IPS-18c (cell line): ENCODE data around the gene PLAGL1.

ENCODE experiments used
- H3K4me3 ChIP-seq: 2 replicates; pipeline ENCODE4 v1.7.0; 2013; ENCODE audit warnings: low read depth, mild to moderate bottlenecking, low read length, moderate library complexity; ENCODE audit not compliant: insufficient read depth
- H3K9me3 ChIP-seq: one replicate; pipeline ENCODE4 v1.6.1; 2013; ENCODE audit warnings: mild to moderate bottlenecking, low read length, moderate library complexity; ENCODE audit not compliant: control insufficient read depth, insufficient read depth

Gene PLAGL1

GRCh38 chr6:143974089-143974488, 34.0 kb downstream of the PLAGL1 start:
- Histone ChIP-seq H3K4me3 (no peak overlapping the region), H3K9me3 (no peaks in the 10 kb centered on the region)

DNA sequence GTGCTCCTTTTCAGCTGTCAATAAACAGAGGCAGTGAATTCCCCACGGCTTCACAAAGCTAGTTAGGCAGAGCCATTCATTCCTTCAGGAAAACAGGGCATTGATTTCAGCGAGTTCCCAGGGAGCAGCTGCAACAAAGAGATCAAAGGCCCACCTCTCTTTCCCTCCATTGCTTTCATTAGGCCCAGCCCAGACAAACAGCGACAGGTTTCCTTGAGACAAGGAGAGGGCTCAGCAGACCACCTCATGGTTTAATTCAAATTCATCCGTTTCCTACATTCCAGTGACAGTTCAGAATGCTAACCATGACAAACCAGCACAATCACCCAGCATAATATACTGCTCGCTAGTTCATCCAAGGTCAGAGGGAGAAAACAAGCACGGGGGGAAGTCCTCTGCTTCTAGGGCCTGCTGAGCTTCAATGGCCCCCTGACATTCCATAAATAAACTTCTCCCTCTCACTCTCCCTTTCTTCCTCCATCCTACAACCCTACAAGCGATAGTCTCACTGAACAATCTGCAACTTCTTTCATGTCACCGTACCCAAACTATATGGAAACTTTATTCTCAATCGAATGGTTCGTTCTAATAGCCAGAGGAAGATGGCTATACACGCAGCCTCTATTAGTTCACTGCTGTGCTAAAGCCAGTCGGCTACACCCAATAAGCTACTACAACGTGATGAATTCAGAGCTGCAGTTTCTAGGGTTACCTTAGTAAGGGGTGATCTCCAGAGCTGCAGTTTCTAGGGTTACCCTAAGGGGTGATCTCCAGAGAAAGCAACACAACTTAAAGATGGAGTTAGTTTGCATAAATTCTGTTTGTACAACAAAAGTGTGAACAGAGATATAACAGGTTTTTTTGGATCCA, 34.7 kb downstream of the PLAGL1 start:
- no peak overlapping the region for H3K4me3 ChIP-seq

DNA sequence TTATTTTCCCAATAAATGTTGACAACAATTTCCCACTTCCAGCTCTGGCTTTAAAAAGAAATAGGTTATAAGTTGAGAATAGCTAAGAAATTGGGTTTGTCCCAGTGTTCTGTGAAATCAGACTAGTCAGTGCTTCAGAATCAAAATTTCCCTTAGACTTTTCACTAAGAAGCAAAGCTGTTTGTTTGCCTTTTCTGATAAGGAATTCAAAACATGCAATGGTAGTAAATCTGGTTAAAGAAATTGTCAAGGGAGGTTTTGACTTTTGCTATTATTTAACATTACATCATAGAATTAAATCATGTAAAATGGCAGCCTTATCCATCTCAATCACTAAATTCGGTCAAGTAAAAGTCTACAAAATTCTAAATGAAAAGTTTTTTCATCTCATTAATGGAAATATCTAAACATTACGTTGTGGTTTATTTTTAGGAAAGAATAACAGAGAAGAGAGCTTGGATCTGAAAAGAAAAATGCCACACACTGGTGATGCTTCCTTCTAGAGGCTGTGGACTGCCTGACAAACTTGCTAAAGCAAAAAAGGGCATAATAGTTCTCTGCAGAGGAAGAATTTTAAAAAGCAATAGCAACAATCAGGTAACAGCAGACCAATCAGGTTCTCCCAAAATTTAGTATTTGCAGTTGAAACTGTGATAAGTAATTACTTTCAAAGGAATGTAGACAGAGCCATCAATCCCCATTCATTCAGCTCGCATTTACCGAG, 36.4 kb downstream of the PLAGL1 start:
- Histone ChIP-seq H3K4me3 (no peak overlapping the region), H3K9me3 (no peaks in the 10 kb centered on the region)

More for the DNA sequence above, 34.7 kb downstream of the PLAGL1 start:
- H3K9me3 ChIP-seq, result no peaks in the 10 kb centered on the region

GRCh38 chr6:143970456-143971218, 37.4 kb downstream of the PLAGL1 start:
- Histone ChIP-seq H3K4me3 (no peak overlapping the region), H3K9me3 (no peaks in the 10 kb centered on the region)

GRCh38 chr6:143969077-143969476, 39.0 kb downstream of the PLAGL1 start:
- Histone ChIP-seq H3K9me3 (no peaks in the 10 kb centered on the region), H3K4me3 (no peak overlapping the region)

GRCh38 chr6:143967706-143968376, 40.2 kb downstream of the PLAGL1 start:
- H3K4me3 ChIP-seq, result no peak overlapping the region
- H3K9me3 ChIP-seq, result no peaks in the 10 kb centered on the region

- Histone ChIP-seq H3K4me3 (no peak overlapping the region), H3K9me3 (no peaks in the 10 kb centered on the region)
These were observed 41.7 kb downstream of the PLAGL1 start for GRCh38 chr6:143966312-143966711.

- H3K9me3 ChIP-seq, result no peaks in the 10 kb centered on the region
- H3K4me3 ChIP-seq, result no peak overlapping the region
These were observed 42.4 kb downstream of the PLAGL1 start for GRCh38 chr6:143965503-143966171.

GRCh38 chr6:143964674-143965081, 43.4 kb downstream of the PLAGL1 start:
- H3K4me3 ChIP-seq, result no peak overlapping the region
- H3K9me3 ChIP-seq, result no peaks in the 10 kb centered on the region

- Histone ChIP-seq H3K4me3 (no peak overlapping the region), H3K9me3 (no peaks in the 10 kb centered on the region)
These were observed 44.7 kb downstream of the PLAGL1 start for GRCh38 chr6:143963158-143963919.

DNA sequence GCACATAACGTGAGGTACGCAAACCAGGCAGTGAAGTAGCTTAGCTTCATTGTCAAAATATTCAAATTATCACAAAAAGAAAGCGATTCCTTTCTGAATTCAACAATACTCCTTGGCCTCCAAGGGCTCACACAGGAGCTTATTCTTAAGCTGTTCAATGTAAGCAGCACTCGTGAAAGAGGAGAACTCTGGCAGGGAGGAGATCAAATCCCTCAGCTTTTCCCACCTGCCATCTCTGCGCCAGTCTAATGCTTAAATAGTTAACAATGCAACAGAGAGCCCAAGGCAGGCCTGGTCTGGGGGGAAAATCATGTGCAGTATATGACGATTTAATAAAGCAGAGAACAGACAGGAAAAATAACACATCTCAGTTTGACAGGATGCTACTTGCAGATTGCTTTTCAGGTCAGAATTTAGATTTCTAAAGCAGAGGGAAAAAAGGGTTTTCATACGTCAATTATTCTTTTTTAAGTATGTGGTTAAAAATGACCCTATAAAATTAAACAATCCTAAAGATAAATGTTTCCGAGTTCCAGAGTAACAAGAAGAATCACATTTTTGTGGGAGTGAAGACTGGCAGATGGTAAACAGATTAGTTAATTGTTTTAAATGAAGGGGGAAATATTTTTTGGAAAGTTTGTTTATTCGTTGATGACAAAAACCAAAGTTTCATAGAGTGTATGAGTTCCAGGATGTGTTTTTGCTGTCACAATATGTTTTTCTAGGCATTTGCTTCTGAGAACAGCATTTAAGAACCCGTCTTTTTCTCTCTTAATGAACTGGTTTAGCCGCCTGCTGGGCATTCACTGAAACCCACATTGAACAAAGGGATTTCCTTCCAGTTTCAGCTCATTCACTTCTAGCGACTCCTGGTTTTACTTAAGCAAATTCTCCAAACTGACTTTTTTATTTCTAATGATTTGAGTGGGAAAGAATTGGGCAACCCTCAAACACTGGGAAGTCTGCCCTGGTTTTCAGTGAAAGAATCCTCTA, 45.9 kb downstream of the PLAGL1 start:
- no peaks in the 10 kb centered on the region for H3K9me3 ChIP-seq
- no peak overlapping the region for H3K4me3 ChIP-seq

- Histone ChIP-seq H3K9me3 (no peaks in the 10 kb centered on the region), H3K4me3 (no peak overlapping the region)
These were observed 47.0 kb downstream of the PLAGL1 start for GRCh38 chr6:143961066-143961465.

DNA sequence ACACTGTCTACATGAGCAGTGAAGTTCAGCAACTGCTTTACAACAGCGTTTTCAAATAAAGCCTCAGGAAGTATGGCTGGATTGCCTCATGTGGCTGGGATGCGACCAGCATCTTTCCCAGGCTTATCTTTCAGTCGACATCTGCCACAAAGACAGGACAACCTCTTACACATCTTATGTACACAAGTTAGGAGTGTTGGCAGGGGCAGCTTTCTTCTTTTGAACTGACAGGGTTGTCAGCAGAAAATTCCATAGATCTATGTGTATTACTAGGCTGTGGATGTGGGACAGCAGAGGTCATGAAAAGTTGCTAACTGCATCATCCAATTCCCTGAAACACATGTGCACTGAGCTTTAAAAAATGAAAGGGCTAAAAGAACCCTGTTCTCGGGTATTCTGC, 48.1 kb downstream of the PLAGL1 start:
- H3K4me3 ChIP-seq, result no peak overlapping the region
- no peaks in the 10 kb centered on the region for H3K9me3 ChIP-seq

DNA sequence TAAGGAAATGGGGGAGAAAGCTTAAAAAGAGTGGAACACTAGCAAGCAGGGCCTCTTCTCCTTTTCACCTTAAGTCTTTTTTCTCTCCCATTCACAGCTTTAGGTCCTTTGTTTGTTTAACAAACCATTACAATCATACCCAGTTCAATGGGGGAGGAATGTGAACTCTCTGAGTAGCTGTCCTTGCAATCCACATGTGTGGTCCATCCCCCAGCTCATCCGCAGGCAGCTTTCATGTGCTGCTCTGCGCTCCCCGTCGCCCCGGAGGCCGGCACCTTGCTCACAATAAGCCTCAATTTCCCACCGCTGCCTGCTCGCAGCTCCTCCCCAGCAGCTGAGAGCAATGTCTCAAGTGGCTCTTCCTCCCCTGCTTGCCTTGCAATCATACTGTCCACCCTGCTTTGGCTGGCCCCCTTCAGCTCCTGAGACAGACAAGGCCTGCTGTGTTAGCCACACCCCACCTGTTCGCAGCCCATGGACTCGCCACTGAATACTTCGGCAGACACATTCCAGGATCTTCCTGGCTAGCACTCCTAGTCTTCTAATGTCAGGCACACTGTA, 49.1 kb downstream of the PLAGL1 start:
- Histone ChIP-seq H3K4me3 (no peak overlapping the region), H3K9me3 (no peaks in the 10 kb centered on the region)
